IMR-90 (cell line): Measurements from ENCODE around the gene DPH6. TPM values are rescaled to one million over a fixed set of nuclear protein-coding genes. Genes with fewer than 3 reads are reported as not detected.

ENCODE experiments used
- ATAC-seq: fragments of 200-7000 bp; cut with Tn5 transposase; 2 replicates; pipeline ENCODE4 v1.9.1; 2020; ENCODE audit warnings: low read depth, mild to moderate bottlenecking, moderate library complexity
- BruUV-seq: library from RNA; stranded (reverse); fragments of 400-500 nt; replicated peaks from 2 replicates; lab custom pipeline; 2021; lab: Mats Ljungman, UMichigan
- CTCF ChIA-PET: fragments of 300-600 bp; formaldehyde crosslinking; extraction: SDS; loops from one replicate; lab custom pipeline; 2021; ENCODE audit warnings: antibody characterized with exemption; lab: Yijun Ruan, JAX
- POLR2A ChIA-PET: fragments of 300-600 bp; sonication (Branson Sonifier 250); formaldehyde crosslinking; loops from one replicate; lab custom pipeline; 2022; ENCODE audit warnings: antibody characterized with exemption; ENCODE audit not compliant: unreplicated experiment; lab: Charles Lee
- DNase-seq: peaks from one replicate; pipeline ENCODE4 v3.0.0; 2013
- H2AFZ ChIP-seq: replicated peaks from 2 replicates; pipeline ENCODE3; 2013; ENCODE audit warnings: low read length, mild to moderate bottlenecking; ENCODE audit not compliant: poor library complexity
- H2AK5ac ChIP-seq: 2 replicates; pipeline ENCODE4 v1.6.1; 2013; ENCODE audit warnings: low read depth, low read length, inconsistent platforms
- H2AK9ac ChIP-seq: replicated peaks from 2 replicates; pipeline ENCODE3; 2013; ENCODE audit warnings: mild to moderate bottlenecking, low read depth, low read length, moderate library complexity; ENCODE audit not compliant: poor library complexity
- H2BK120ac ChIP-seq: 2 replicates; pipeline ENCODE4 v1.6.1; 2013; ENCODE audit warnings: low read depth, low read length, inconsistent platforms
- H2BK15ac ChIP-seq: 3 replicates; pipeline ENCODE4 v1.6.1; 2013; ENCODE audit warnings: low read depth, low read length, inconsistent platforms
- H2BK20ac ChIP-seq: 2 replicates; pipeline ENCODE4 v1.6.1; 2013; ENCODE audit warnings: low read depth, mild to moderate bottlenecking, inconsistent platforms, low read length, moderate library complexity
- H2BK5ac ChIP-seq: 2 replicates; pipeline ENCODE4 v1.6.1; 2013; ENCODE audit warnings: mild to moderate bottlenecking, low read depth, low read length, inconsistent platforms; ENCODE audit not compliant: poor library complexity, severe bottlenecking
- H3K14ac ChIP-seq: replicated peaks from 2 replicates; pipeline ENCODE4 v1.6.1; 2013; ENCODE audit warnings: low read depth, low read length, inconsistent platforms
- H3K18ac ChIP-seq: 2 replicates; pipeline ENCODE4 v1.6.1; 2013; ENCODE audit warnings: low read depth, low read length, control low read depth
- H3K23ac ChIP-seq: 2 replicates; pipeline ENCODE4 v1.6.1; 2013; ENCODE audit warnings: low read depth, low read length, inconsistent platforms
- H3K27ac ChIP-seq: 2 replicates; pipeline ENCODE4 v1.5.1; 2013; ENCODE audit warnings: mild to moderate bottlenecking, control low read depth, low read length; ENCODE audit not compliant: insufficient read depth
- H3K27me3 ChIP-seq: 2 replicates; pipeline ENCODE4 v1.6.1; 2013; ENCODE audit warnings: low read length; ENCODE audit not compliant: control insufficient read depth, insufficient read depth
- H3K36me3 ChIP-seq: 2 replicates; pipeline ENCODE4 v1.6.1; 2013; ENCODE audit warnings: low read length, mixed read lengths; ENCODE audit not compliant: control insufficient read depth, insufficient read depth
- H3K4ac ChIP-seq: 2 replicates; pipeline ENCODE4 v1.6.1; 2013; ENCODE audit warnings: low read depth, low read length, inconsistent platforms
- H3K4me1 ChIP-seq: 2 replicates; pipeline ENCODE4 v1.6.1; 2013; ENCODE audit warnings: low read length, mixed read lengths; ENCODE audit not compliant: control insufficient read depth, insufficient read depth
- H3K4me2 ChIP-seq: 2 replicates; pipeline ENCODE4 v1.6.1; 2013; ENCODE audit warnings: low read depth, mild to moderate bottlenecking, control low read depth, low read length, moderate library complexity
- H3K4me3 ChIP-seq: 2 replicates; pipeline ENCODE4 v1.5.1; 2013; ENCODE audit warnings: low read depth, mild to moderate bottlenecking, control low read depth, low read length, moderate library complexity; ENCODE audit not compliant: insufficient read depth
- H3K56ac ChIP-seq: 2 replicates; pipeline ENCODE4 v1.6.1; 2013; ENCODE audit warnings: low read length, inconsistent platforms; ENCODE audit not compliant: insufficient read depth; ENCODE audit errors: extremely low read depth
- H3K79me1 ChIP-seq, 2 experiments: 2 replicates each; pipeline ENCODE4 v1.6.1; 2013; ENCODE audit warnings: low read length in 2 of 2, inconsistent platforms in 1 of 2, low read depth in 1 of 2
- H3K9ac ChIP-seq: 2 replicates; pipeline ENCODE4 v1.6.1; 2013; ENCODE audit warnings: low read depth, low read length, control low read depth
- H3K9me1 ChIP-seq: 2 replicates; pipeline ENCODE4 v1.6.1; 2013; ENCODE audit warnings: low read length, inconsistent platforms; ENCODE audit not compliant: insufficient read depth
- H3K9me3 ChIP-seq: 2 replicates; pipeline ENCODE4 v1.6.1; 2013; ENCODE audit warnings: low read length; ENCODE audit not compliant: control insufficient read depth, insufficient read depth
- H4K20me1 ChIP-seq: 2 replicates; pipeline ENCODE4 v1.6.1; 2013; ENCODE audit warnings: low read length, inconsistent platforms; ENCODE audit not compliant: insufficient read depth
- H4K5ac ChIP-seq: 2 replicates; pipeline ENCODE4 v1.6.1; 2013; ENCODE audit warnings: mild to moderate bottlenecking, low read depth, low read length, control low read depth
- H4K8ac ChIP-seq, 2 experiments: 2 replicates each; pipeline ENCODE4 v1.6.1; 2013; ENCODE audit warnings: low read depth in 2 of 2, low read length in 2 of 2, control low read depth in 1 of 2, inconsistent platforms in 1 of 2
- H4K91ac ChIP-seq: 2 replicates; pipeline ENCODE4 v1.6.1; 2013; ENCODE audit warnings: low read depth, low read length, inconsistent platforms; ENCODE audit not compliant: insufficient read depth
- RAD21 ChIP-seq: IDR thresholded peaks from 2 replicates; pipeline ENCODE4 v1.6.1; 2012; ENCODE audit warnings: low read length, improper control_type of control experiment
- WGBS, 2 experiments: methylation state at CpG; one replicate each; pipeline versions ENCODE4 v1.1.5 to v1.1.7; 2013; ENCODE audit warnings: missing lambda C conversion rate in 2 of 2; ENCODE audit not compliant: insufficient read length in 1 of 2; ENCODE audit errors: extremely low coverage in 2 of 2; 5-methylcytosine and 5-hydroxymethylcytosine counted together
- dilution Hi-C: fragments of 300-500 bp; cut with HindIII; formaldehyde crosslinking; loops from one replicate; pipeline ENCODE4 v1.14.3; 2018; ENCODE audit warnings: low sequenced_read_pairs; ENCODE audit not compliant: unreplicated experiment
- in situ Hi-C: fragments of 300-500 bp; cut with MboI; formaldehyde crosslinking; loops from 3 replicates; pipeline ENCODE4 v1.14.3; 2019; ENCODE audit warnings: low sequenced_read_pairs, inconsistent platforms, mixed read lengths
- intact Hi-C: fragments of 100-400 bp; cut with micrococcal nuclease; formaldehyde crosslinking; loops from 2 replicates; pipeline ENCODE4 v1.10.0; 2022
- polyA plus RNA-seq, 3 experiments: library from polyadenylated mRNA; depleted of rRNA; stranded (reverse); fragments of >200 nt; gene quantifications; 2 replicates each; pipeline ENCODE4 v1.2.3, GENCODE V29; 2012; ENCODE audit warnings: low replicate concordance in 1 of 3
- total RNA-seq: library from RNA; depleted of rRNA; stranded (reverse); fragments of >200 nt; gene quantifications from 2 replicates; pipeline ENCODE4 v1.2.3, GENCODE V29; 2012

DPH6 gene
- total and polyA plus RNA-seq, 2 of the 4 experiments (the other 2 are of a cell fraction), result 6.1 to 8.1 TPM

DNA sequence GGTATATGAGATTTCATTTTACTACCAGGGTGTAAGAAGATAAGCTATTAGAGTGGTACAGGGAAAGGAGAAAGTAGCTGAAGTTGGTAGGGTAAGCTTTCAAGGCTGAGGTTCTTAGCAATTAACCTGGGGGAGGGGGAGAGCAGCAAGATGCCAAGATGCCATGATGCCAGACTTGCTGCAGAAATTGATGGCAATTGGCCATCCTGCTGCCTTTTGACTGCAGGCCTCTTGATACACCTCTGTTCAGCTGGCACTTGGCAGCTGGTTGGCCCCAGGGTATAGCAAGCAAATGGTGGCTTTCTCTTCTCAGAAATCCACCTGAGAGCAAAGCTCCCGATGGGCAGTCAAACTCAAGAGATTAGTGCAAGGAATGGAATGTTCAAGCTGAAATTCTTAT, 21.4 kb upstream of the DPH6 start:
- Histone ChIP-seq H2AFZ (no peak overlapping the region), H4K20me1 (no peaks in the 10 kb centered on the region), H2AK9ac (no peak overlapping the region), H3K4ac (no peak overlapping the region), H3K56ac (no peak overlapping the region), H2BK20ac (no peak overlapping the region), H3K4me3 (no peak overlapping the region), H3K18ac (no peak overlapping the region), H4K91ac (no peak overlapping the region), H3K27ac (no peak overlapping the region), H3K4me1 (peaks cover 2% of the 10 kb centered on the region; the same call in 1 of the 2 replicates), H3K79me1 (no peaks in the 10 kb centered on the region), H2BK5ac (no peak overlapping the region), H4K8ac (no peak overlapping the region), H4K5ac (no peak overlapping the region), H3K9ac (no peak overlapping the region), H2AK5ac (no peak overlapping the region), H3K27me3 (no peaks in the 10 kb centered on the region), H2BK15ac (no peak overlapping the region), H2BK120ac (no peak overlapping the region), H3K36me3 (no peaks in the 10 kb centered on the region), H3K9me3 (no peaks in the 10 kb centered on the region), H3K23ac (no peak overlapping the region), H3K4me2 (no peak overlapping the region), H3K14ac (no peak overlapping the region), H3K9me1 (no peaks in the 10 kb centered on the region)
- no peak for TF ChIP-seq RAD21
- intact Hi-C loops, result no loop called here
- dilution Hi-C loops, result no loop called here
- ChIA-PET POLR2A (no interaction called here), CTCF (no interaction called here)
- BruUV-seq, result no TSS peak
- in situ Hi-C loops, result no loop called here
- ATAC-seq, result no peak
- DNase-seq, result no peak
- WGBS, 2 experiments, result no CpG with 5 or more reads among the region's 1 CpG
